ENCODE results near the gene SNTA1. TPM values are rescaled to one million over a fixed set of nuclear protein-coding genes. Genes with fewer than 3 reads are reported as not detected.

Gene SNTA1
- polyA plus RNA-seq, 3 donors = 8.7 to 12.2 (median 12.0) TPM

DNA sequence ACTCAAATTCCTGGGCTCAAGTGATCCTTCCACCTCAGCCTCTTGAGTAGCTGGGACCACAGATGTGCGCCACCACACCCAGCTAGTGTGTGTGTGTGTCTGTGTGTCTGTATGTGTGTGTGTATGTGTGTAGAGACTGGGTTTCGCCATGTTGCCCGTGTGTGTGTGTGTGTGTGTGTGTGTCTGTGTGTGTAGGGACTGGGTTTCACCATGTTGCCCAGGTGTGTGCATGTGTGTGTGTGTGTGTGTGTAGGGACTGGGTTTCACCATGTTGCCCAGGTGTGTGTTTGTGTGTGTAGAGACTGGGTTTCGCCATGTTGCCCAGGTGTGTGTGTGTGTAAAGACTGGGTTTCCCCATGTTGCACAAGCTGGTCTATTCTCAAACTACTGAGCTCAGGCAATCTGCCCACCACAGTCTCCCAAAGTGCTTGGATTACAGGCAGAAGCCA lies 70.5 kb downstream of the SNTA1 start:
- no peak for DNase-seq (ENCODE audit: extremely low read depth in 1 of 11, low read depth in 9 of 11, low spot score in 4 of 11)

DNA sequence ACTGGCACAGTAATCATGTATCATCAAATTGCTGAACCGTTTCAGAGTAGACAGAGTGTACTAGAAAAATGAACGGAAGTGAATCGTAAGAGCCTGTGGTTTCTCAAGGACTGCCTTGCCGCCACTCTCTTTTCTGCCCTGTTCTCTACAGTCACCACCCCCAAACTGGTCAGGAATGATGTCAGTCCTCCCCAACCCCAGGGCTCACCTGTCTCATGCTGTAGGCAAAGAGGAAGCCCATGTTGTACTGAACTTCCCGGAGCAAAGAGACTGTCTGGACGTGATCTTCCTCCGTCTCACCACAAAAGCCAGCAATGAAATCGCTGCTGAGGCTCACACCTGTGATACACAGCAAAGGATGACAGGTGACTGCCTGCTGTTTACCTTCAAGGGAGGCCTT lies 73.3 kb downstream of the SNTA1 start:
- no peak for DNase-seq (ENCODE audit: extremely low read depth in 1 of 11, low read depth in 9 of 11, low spot score in 4 of 11)

- DNase-seq (ENCODE audit: extremely low read depth in 1 of 11, low read depth in 9 of 11, low spot score in 4 of 11) = no peak
These were observed 80.7 kb downstream of the SNTA1 start for GRCh38 chr20:33362898-33363297.

- no peak for DNase-seq (ENCODE audit: extremely low read depth in 1 of 11, low read depth in 9 of 11, low spot score in 4 of 11)
These were observed 83.9 kb downstream of the SNTA1 start for GRCh38 chr20:33359399-33360261.

Other genes with a start within 250 kb of the SNTA1 start
- not detected for gene BPIFA3, start 226.4 kb downstream of the SNTA1 start, polyA plus RNA-seq (ENCODE audit: insufficient read length in 3 of 3)
- gene BPIFA1, start 207.8 kb downstream of the SNTA1 start, polyA plus RNA-seq (ENCODE audit: insufficient read length in 3 of 3) = not detected
- gene BPIFB1, start 160.5 kb downstream of the SNTA1 start, polyA plus RNA-seq (ENCODE audit: insufficient read length in 3 of 3) = under 1 TPM in 1 of 3 donors, not detected in 2; 0.14 TPM
- 10 to 100 TPM; 34.6 to 45.1 (median 35.4) TPM for gene CDK5RAP1, start 42.2 kb downstream of the SNTA1 start, polyA plus RNA-seq (ENCODE audit: insufficient read length in 3 of 3)
- gene CBFA2T2, start 46.3 kb upstream of the SNTA1 start, polyA plus RNA-seq (ENCODE audit: insufficient read length in 3 of 3) = 10 to 100 TPM; 26.8 to 35.9 (median 27.4) TPM
- gene C20orf144, start 218.6 kb upstream of the SNTA1 start, polyA plus RNA-seq (ENCODE audit: insufficient read length in 3 of 3) = under 1 TPM; 0.25 to 0.32 (median 0.29) TPM
- gene ACTL10, start 223.2 kb upstream of the SNTA1 start, polyA plus RNA-seq (ENCODE audit: insufficient read length in 3 of 3) = under 1 TPM; 0.33 to 0.76 (median 0.60) TPM
- 10 to 100 TPM; 14.1 to 19.2 (median 18.6) TPM for gene NECAB3, start 230.7 kb upstream of the SNTA1 start, polyA plus RNA-seq (ENCODE audit: insufficient read length in 3 of 3)
- gene E2F1, start 242.6 kb upstream of the SNTA1 start, polyA plus RNA-seq (ENCODE audit: insufficient read length in 3 of 3) = 10 to 100 TPM; 10.7 to 15.6 (median 12.1) TPM